Cardiac muscle cell (in vitro differentiated cells and primary cell): Measurements from ENCODE around the gene PIK3R1. TPM values are rescaled to one million over a fixed set of nuclear protein-coding genes. Genes with fewer than 3 reads are reported as not detected.
A peak's percentile ranks its signal among the peaks of the same experiment; 100 is the strongest.

ENCODE experiments used
- DNase-seq, 2 donors: peaks; one replicate each; pipeline versions ENCODE4 v3.0.0 to v3.0.0-alpha.2; 2010 to 2017; ENCODE audit warnings: low read depth in 1 of 2, low spot score in 1 of 2
- H3K27ac ChIP-seq: fragments of 200-600 bp; sonication (generic); 2 replicates; pipeline ENCODE4 v1.5.1; 2016
- H3K27me3 ChIP-seq: fragments of 200-600 bp; sonication (generic); 2 replicates; pipeline ENCODE4 v1.6.0; 2016; ENCODE audit warnings: control low read depth
- H3K36me3 ChIP-seq: fragments of 200-600 bp; sonication (generic); 2 replicates; pipeline ENCODE4 v1.5.1; 2016; ENCODE audit warnings: control low read depth
- H3K4me1 ChIP-seq: fragments of 200-600 bp; sonication (generic); 2 replicates; pipeline ENCODE4 v1.8.1; 2017; ENCODE audit warnings: low read depth, mild to moderate bottlenecking, mixed run types
- H3K4me3 ChIP-seq: fragments of 200-600 bp; sonication (generic); 2 replicates; pipeline ENCODE4 v1.5.1; 2016; ENCODE audit warnings: mild to moderate bottlenecking
- H3K9me3 ChIP-seq: fragments of 200-600 bp; sonication (generic); 2 replicates; pipeline ENCODE4 v1.5.1; 2017; ENCODE audit warnings: low read depth, mild to moderate bottlenecking, control low read depth
- CTCF ChIP-seq: IDR thresholded peaks from 2 replicates; pipeline ENCODE4 v1.5.1; 2012; ENCODE audit warnings: low read depth, mild to moderate bottlenecking, low read length
- polyA plus RNA-seq: library from polyadenylated mRNA; unstranded; fragments of >200 nt; fragmentation: Nextera tagmentation; extraction: Ambion mirVana; gene quantifications from 2 replicates; pipeline ENCODE4 v1.2.1, GENCODE V29; 2016
- total RNA-seq: library from RNA; depleted of rRNA; stranded (reverse); fragments of >200 nt; gene quantifications from 2 replicates; pipeline ENCODE4 v1.2.3, GENCODE V29; 2016

The PIK3R1 gene
- total and polyA plus RNA-seq, 2 experiments from 2014 or later: 15.1 to 17.5 TPM

DNA sequence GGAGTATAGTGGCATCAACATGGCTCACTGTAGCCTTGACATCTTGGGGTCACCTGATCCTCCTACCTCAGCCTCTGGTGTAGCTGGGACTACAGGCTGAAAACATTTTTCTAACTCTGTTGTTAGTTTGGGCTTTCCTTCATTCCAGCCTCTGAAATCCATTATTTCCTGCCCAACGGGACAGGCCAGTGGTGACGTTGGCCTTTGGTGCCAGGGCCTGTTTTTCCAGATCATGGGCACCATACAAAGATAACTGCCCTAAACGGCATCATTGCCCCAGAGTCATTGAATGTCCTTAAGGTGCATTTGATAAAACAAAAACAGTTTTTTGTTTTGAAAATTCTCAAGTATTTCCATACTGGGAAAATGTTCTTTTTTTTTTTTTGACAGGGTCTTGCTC, 32.1 kb downstream of the PIK3R1 start:
- H3K27ac ChIP-seq: no peak overlapping the region
- no peak for DNase-seq
- no peak overlapping the region for H3K4me3 ChIP-seq
- TF ChIP-seq CTCF: no peak
- H3K4me1 ChIP-seq: peaks cover 28% of the 10 kb centered on the region
- no peaks in the 10 kb centered on the region for H3K27me3 ChIP-seq
- H3K9me3 ChIP-seq: no peaks in the 10 kb centered on the region
- H3K36me3 ChIP-seq: no peaks in the 10 kb centered on the region

DNA sequence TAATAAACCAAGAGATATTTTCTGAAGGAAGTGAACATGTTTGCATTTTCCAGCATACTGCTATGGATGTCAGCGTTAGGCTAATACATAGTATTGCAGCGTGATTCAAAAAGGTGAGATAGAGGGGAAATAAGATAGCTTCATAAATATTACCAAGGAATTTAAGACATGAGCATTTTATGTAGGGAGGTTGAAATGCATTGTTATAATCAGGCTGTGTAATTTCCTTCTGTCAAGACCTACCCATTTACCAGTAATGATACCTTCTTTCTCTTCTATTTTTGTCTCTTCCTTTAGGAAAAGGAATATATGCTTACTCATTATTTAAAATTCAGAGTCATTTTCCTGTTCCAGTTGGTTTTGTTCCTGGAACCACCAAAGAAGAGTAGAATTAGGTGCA, 33.3 kb downstream of the PIK3R1 start:
- no peak for TF ChIP-seq CTCF
- no peaks in the 10 kb centered on the region for H3K9me3 ChIP-seq
- no peaks in the 10 kb centered on the region for H3K27me3 ChIP-seq
- no peak overlapping the region for H3K27ac ChIP-seq
- no peak for DNase-seq
- H3K4me1 ChIP-seq: peaks cover 28% of the 10 kb centered on the region
- H3K36me3 ChIP-seq: no peaks in the 10 kb centered on the region
- H3K4me3 ChIP-seq: no peak overlapping the region

DNA sequence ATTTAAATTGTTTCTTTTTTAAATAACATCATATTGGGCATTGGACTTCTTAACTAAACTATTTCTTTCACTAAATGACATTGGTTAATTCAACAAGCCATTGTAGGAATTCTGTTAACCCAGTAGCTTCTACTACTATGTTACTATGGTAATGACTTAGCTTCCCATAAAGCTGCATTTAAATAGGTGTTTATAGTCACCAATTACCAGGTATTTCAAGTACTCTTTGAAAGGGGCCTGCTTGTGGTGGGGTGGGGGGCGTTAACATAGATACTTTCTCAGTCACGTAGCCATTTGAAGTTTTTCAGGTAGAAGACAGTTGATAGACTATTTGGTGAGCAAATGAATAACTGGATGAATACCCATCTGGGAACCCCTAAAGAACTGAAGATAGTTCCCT, 34.0 kb downstream of the PIK3R1 start:
- Histone ChIP-seq H3K9me3 (no peaks in the 10 kb centered on the region), H3K27ac (no peak overlapping the region), H3K36me3 (no peaks in the 10 kb centered on the region), H3K4me3 (no peak overlapping the region), H3K4me1 (peaks cover 28% of the 10 kb centered on the region), H3K27me3 (no peaks in the 10 kb centered on the region)
- TF ChIP-seq CTCF: no peak
- DNase-seq: no peak

- no peaks in the 10 kb centered on the region for H3K36me3 ChIP-seq
- H3K27me3 ChIP-seq: no peaks in the 10 kb centered on the region
- peak overlapping the region; percentile 40 for H3K27ac ChIP-seq
- peak in 1 of 2 donors; percentile 55 for DNase-seq
- H3K4me3 ChIP-seq: no peak overlapping the region
- H3K4me1 ChIP-seq: peaks cover 28% of the 10 kb centered on the region
- H3K9me3 ChIP-seq: no peaks in the 10 kb centered on the region
- TF ChIP-seq CTCF: no peak
Measured at GRCh38 chr5:68250661-68251298, 35.2 kb downstream of the PIK3R1 start.

DNA sequence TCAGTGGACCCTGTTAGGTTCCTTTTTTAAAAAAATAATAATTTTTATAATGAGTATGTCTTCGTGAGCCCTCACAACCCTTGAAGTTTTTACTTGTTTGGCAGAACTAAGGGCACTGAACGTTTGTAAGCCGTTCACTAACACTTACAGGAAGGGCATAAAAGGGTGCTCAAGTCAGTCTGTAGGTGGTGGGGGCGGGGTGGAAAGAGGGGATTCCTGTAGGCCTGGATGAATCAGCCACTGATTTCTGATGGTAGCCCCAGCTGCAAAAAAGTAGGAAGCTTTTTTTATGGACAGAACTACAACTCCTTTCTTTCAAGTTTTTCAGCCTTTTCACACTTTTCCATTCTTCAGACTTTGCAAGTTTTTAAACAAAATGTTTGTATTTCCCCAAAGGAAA, 35.8 kb downstream of the PIK3R1 start:
- peaks cover 28% of the 10 kb centered on the region for H3K4me1 ChIP-seq
- DNase-seq: peak in 1 of 2 donors; percentile 49
- H3K36me3 ChIP-seq: no peaks in the 10 kb centered on the region
- H3K4me3 ChIP-seq: no peak overlapping the region
- H3K27me3 ChIP-seq: no peaks in the 10 kb centered on the region
- no peak for TF ChIP-seq CTCF
- H3K27ac ChIP-seq: peak overlapping the region; percentile 40
- H3K9me3 ChIP-seq: no peaks in the 10 kb centered on the region
